HCT116 (cell line): Measurements from ENCODE around the gene NGEF. TPM values are rescaled to one million over a fixed set of nuclear protein-coding genes. Genes with fewer than 3 reads are reported as not detected.

Source experiments
- ATAC-seq: fragments of 200-7000 bp; cut with Tn5 transposase; 2 replicates; pipeline ENCODE4 v1.9.1; 2020; ENCODE audit warnings: mild to moderate bottlenecking, moderate library complexity
- BruUV-seq: library from RNA; stranded (reverse); fragments of 400-500 nt; replicated peaks from 2 replicates; lab custom pipeline; 2021; lab: Mats Ljungman, UMichigan
- CTCF ChIA-PET: fragments of 300-600 bp; sonication (Branson Sonifier 250); formaldehyde crosslinking; loops from one replicate; lab custom pipeline; 2021; ENCODE audit warnings: antibody characterized with exemption; lab: Charles Lee
- POLR2A ChIA-PET: fragments of 300-600, 350-600 bp; sonication (Branson Sonifier 250); formaldehyde crosslinking; loops from one replicate; lab custom pipeline; 2021; ENCODE audit warnings: antibody characterized with exemption; lab: Charles Lee
- RAD21 ChIA-PET, 2 experiments: fragments of 300-600 bp; sonication (Branson Sonifier 250); formaldehyde crosslinking; loops; one replicate each; lab custom pipeline; 2023; ENCODE audit warnings: low total read pairs in 2 of 2; ENCODE audit not compliant: uncharacterized antibody in 2 of 2, unreplicated experiment in 2 of 2, low non-redundant PET in 1 of 2; lab: Charles Lee
- DNase-seq: peaks from one replicate; pipeline ENCODE4 v3.0.0-alpha.2; 2010; ENCODE audit warnings: low read depth, low spot score
- H2AFZ ChIP-seq: fragments of 200-600 bp; shearing (Covaris generic), sonication (generic); 2 replicates; pipeline ENCODE4 v1.6.1; 2017; ENCODE audit warnings: low read depth, mixed run types, mixed read lengths, antibody characterized with exemption, low read length; ENCODE audit not compliant: poor library complexity, severe bottlenecking
- H3K27ac ChIP-seq: 2 replicates; pipeline ENCODE4 v1.5.1; 2012; ENCODE audit warnings: low read depth, low read length
- H3K27me3 ChIP-seq: fragments of 200-600 bp; sonication (generic); 2 replicates; pipeline ENCODE4 v1.6.1; 2016; ENCODE audit warnings: mixed run types, low read length, mixed read lengths; ENCODE audit not compliant: insufficient read depth
- H3K36me3 ChIP-seq, 2 experiments: fragments of 200-500 bp in 1 of 2; fragments of 200-600 bp in 1 of 2; sonication (Bioruptor generic) in 1 of 2; sonication (generic) in 1 of 2; 2 replicates each; pipeline versions ENCODE4 v1.5.1 to v1.6.1; 2014 to 2016; ENCODE audit warnings: low read length in 2 of 2, inconsistent platforms in 1 of 2, mixed read lengths in 1 of 2, mixed run types in 1 of 2; ENCODE audit not compliant: insufficient read depth in 2 of 2, control insufficient read depth in 1 of 2
- H3K4me1 ChIP-seq, 2 experiments: fragments of 200-600 bp in 1 of 2; sonication (generic) in 1 of 2; 2 replicates each; pipeline versions ENCODE4 v1.5.1 to v1.6.1; 2012 to 2017; ENCODE audit warnings: low read length in 2 of 2, inconsistent platforms in 1 of 2, mild to moderate bottlenecking in 1 of 2, mixed read lengths in 1 of 2, mixed run types in 1 of 2, moderate library complexity in 1 of 2; ENCODE audit not compliant: insufficient read depth in 2 of 2, control insufficient read depth in 1 of 2
- H3K4me2 ChIP-seq: fragments of 200-600 bp; sonication (generic); 2 replicates; pipeline ENCODE4 v1.6.1; 2017; ENCODE audit warnings: mixed run types, low read length, mixed read lengths
- H3K4me3 ChIP-seq, 2 experiments: fragments of 200-600 bp in 1 of 2; sonication (generic) in 1 of 2; replicated peaks in 1 of 2; 2 replicates each; pipeline ENCODE4 v1.5.1; 2011 to 2016; ENCODE audit warnings: low read length in 2 of 2, control low read depth in 1 of 2, low read depth in 1 of 2, mild to moderate bottlenecking in 1 of 2, mixed read lengths in 1 of 2, mixed run types in 1 of 2
- H3K79me2 ChIP-seq: fragments of 200-600 bp; sonication (generic); 2 replicates; pipeline ENCODE4 v1.6.1; 2017; ENCODE audit warnings: mild to moderate bottlenecking, mixed run types, low read length, moderate library complexity, mixed read lengths; ENCODE audit not compliant: insufficient read depth
- H3K9ac ChIP-seq: fragments of 200-600 bp; sonication (generic); 2 replicates; pipeline ENCODE4 v1.6.1; 2016; ENCODE audit warnings: low read length, mixed read lengths
- H3K9me2 ChIP-seq: fragments of 200-600 bp; sonication (generic), shearing (Covaris generic); 2 replicates; pipeline ENCODE4 v1.6.1; 2017; ENCODE audit warnings: mixed run types, mild to moderate bottlenecking, moderate library complexity; ENCODE audit not compliant: insufficient read depth
- H3K9me3 ChIP-seq, 2 experiments: fragments of 200-500 bp in 1 of 2; fragments of 200-600 bp in 1 of 2; sonication (Bioruptor generic) in 1 of 2; sonication (generic) in 1 of 2; 2 replicates each; pipeline ENCODE4 v1.6.1; 2014 to 2017; ENCODE audit warnings: low read length in 2 of 2, mixed read lengths in 2 of 2, inconsistent platforms in 1 of 2, low read depth in 1 of 2, mild to moderate bottlenecking in 1 of 2, mixed run types in 1 of 2, moderate library complexity in 1 of 2; ENCODE audit not compliant: control insufficient read depth in 1 of 2, insufficient read depth in 1 of 2
- H4K20me1 ChIP-seq: fragments of 200-600 bp; sonication (generic), shearing (Covaris generic); 2 replicates; pipeline ENCODE4 v1.6.1; 2017; ENCODE audit warnings: mixed run types, mild to moderate bottlenecking, moderate library complexity; ENCODE audit not compliant: insufficient read depth
- CBX3 ChIP-seq: IDR thresholded peaks from 2 replicates; pipeline ENCODE4 v1.6.1; 2012; ENCODE audit warnings: low read depth
- CEBPB ChIP-seq: IDR thresholded peaks from 2 replicates; pipeline ENCODE4 v1.6.1; 2012; ENCODE audit warnings: low read depth
- CTCF ChIP-seq, 3 experiments: fragments of 200-600 bp in 1 of 3; sonication (generic) in 1 of 3; IDR thresholded peaks in 2 of 3; conservative IDR thresholded peaks in 1 of 3; 2 replicates each; pipeline ENCODE4 v1.5.1; 2012 to 2017; ENCODE audit warnings: low read depth in 2 of 3, low read length in 2 of 3, antibody characterized with exemption in 1 of 3, borderline replicate concordance in 1 of 3, control low read depth in 1 of 3, mild to moderate bottlenecking in 1 of 3, mixed read lengths in 1 of 3, mixed run types in 1 of 3, moderate library complexity in 1 of 3; ENCODE audit not compliant: insufficient read depth in 1 of 3
- ELF1 ChIP-seq: IDR thresholded peaks from 2 replicates; pipeline ENCODE4 v1.6.1; 2012; ENCODE audit warnings: low read depth, borderline replicate concordance
- EZH2 ChIP-seq: fragments of 200-600 bp; sonication (generic); IDR thresholded peaks from 2 replicates; pipeline ENCODE4 v1.6.1; 2017; ENCODE audit warnings: antibody characterized with exemption, mixed run types
- EZH2phosphoT487 ChIP-seq: fragments of 200-600 bp; IDR thresholded peaks from 2 replicates; pipeline ENCODE4 v1.6.1; 2018; ENCODE audit warnings: antibody characterized with exemption, borderline replicate concordance
- FOSL1 ChIP-seq: IDR thresholded peaks from 2 replicates; pipeline ENCODE4 v1.6.1; 2012; ENCODE audit warnings: low read depth
- MAX ChIP-seq: IDR thresholded peaks from 2 replicates; pipeline ENCODE4 v1.6.1; 2012
- POLR2A ChIP-seq: IDR thresholded peaks from 2 replicates; pipeline ENCODE4 v1.7.0; 2011; ENCODE audit warnings: borderline replicate concordance; ENCODE audit not compliant: insufficient read depth, insufficient read length; ENCODE audit errors: extremely low read depth
- POLR2AphosphoS5 ChIP-seq: IDR thresholded peaks from 2 replicates; pipeline ENCODE4 v1.6.1; 2011; ENCODE audit warnings: mild to moderate bottlenecking, low read depth, low read length, moderate library complexity
- RAD21 ChIP-seq: IDR thresholded peaks from 2 replicates; pipeline ENCODE4 v1.6.1; 2012; ENCODE audit warnings: low read depth, mild to moderate bottlenecking
- SIN3A ChIP-seq: IDR thresholded peaks from 2 replicates; pipeline ENCODE4 v1.6.1; 2012; ENCODE audit warnings: low read depth
- SRF ChIP-seq: IDR thresholded peaks from 2 replicates; pipeline ENCODE4 v1.6.1; 2012; ENCODE audit warnings: low read depth
- TCF7L2 ChIP-seq: IDR thresholded peaks from 2 replicates; pipeline ENCODE4 v1.7.0; 2011; ENCODE audit warnings: borderline replicate concordance, inconsistent platforms; ENCODE audit not compliant: insufficient read depth, insufficient read length; ENCODE audit errors: extremely low read depth
- YY1 ChIP-seq: IDR thresholded peaks from 2 replicates; pipeline ENCODE4 v1.6.1; 2011; ENCODE audit warnings: low read length, low read depth, moderate library complexity, mild to moderate bottlenecking; ENCODE audit not compliant: insufficient replicate concordance; ENCODE audit errors: extremely low read depth
- ZBTB33 ChIP-seq: IDR thresholded peaks from 2 replicates; pipeline ENCODE4 v1.6.1; 2011; ENCODE audit warnings: mild to moderate bottlenecking, low read length, moderate library complexity; ENCODE audit not compliant: insufficient replicate concordance; ENCODE audit errors: extremely low read depth
- ZFX ChIP-seq: fragments of 450-650 bp; IDR thresholded peaks from 2 replicates; pipeline ENCODE4 v1.6.1; 2017
- ZNF274 ChIP-seq: fragments of 200-500 bp; sonication (Bioruptor generic); IDR thresholded peaks from 2 replicates; pipeline ENCODE4 v1.6.1; 2014; ENCODE audit warnings: mild to moderate bottlenecking, low read depth, low read length, inconsistent platforms
- intact Hi-C: fragments of 100-400 bp; cut with micrococcal nuclease; formaldehyde crosslinking; loops from 2 replicates; pipeline ENCODE4 v1.10.0; 2022
- total RNA-seq: library from RNA; stranded (reverse); gene quantifications from one replicate; pipeline ENCODE4 v1.2.1, GENCODE V29; 2021; ENCODE audit not compliant: unreplicated experiment
- TF ChIP-seq, protein P1 (sequence below): IDR thresholded peaks from 2 replicates; pipeline ENCODE4 v1.6.1; 2012; ENCODE audit warnings: low read depth

NGEF gene
- total RNA-seq, 1 experiment from 2014 or later, result 12.6 TPM

GRCh38 chr2:232892843-232893242 is 120.2 kb downstream of the NGEF start (continued):
- TF ChIP-seq ELF1, result no peak
- TF ChIP-seq ZNF274, result no peak
- TF ChIP-seq, all 23 proteins: peak for 0

DNA sequence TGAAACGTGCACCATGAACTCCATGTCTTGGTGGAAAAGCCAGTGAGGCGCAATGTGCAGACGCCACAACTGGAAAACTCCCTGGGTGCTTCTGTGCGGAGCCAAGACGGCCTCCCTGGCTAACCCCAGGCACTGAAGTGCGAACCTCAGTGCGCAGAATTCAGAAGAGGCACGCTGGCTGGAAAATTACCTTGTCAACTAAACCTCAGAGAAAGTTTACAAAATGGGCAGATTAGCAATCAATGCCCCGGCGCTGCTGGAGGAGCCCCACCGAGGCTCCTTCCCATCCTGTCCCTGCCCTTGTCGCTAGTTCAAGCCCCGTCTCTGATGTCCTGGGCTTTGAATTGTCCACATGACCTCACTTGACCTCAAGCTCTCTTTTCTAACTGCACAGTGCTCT is 120.8 kb downstream of the NGEF start:
- RAD21 ChIA-PET, result no interaction called here
- no peak overlapping the region for H2AFZ ChIP-seq
- H3K9me3 ChIP-seq, result no peaks in the 10 kb centered on the region
- H3K9ac ChIP-seq, result no peak overlapping the region
- no TSS peak for BruUV-seq
- no peak overlapping the region for H3K4me3 ChIP-seq
- CTCF ChIA-PET, result no interaction called here
- H3K79me2 ChIP-seq, result no peaks in the 10 kb centered on the region
- H3K27me3 ChIP-seq, result no peaks in the 10 kb centered on the region
- no peaks in the 10 kb centered on the region for H4K20me1 ChIP-seq
- intact Hi-C loops, result loop anchor here (5.0 kb wide), 1 partner anchor 95 kb away; no protein-coding TSS in a partner anchor
- H3K27ac ChIP-seq, result no peak overlapping the region
- H3K9me2 ChIP-seq, result no peaks in the 10 kb centered on the region
- H3K4me1 ChIP-seq, result peaks cover 15 to 39% of the 10 kb centered on the region in 2 experiments
- DNase-seq, result no peak
- POLR2A ChIA-PET, result interaction anchor here (1.2 kb wide), 1 partner anchor 10 kb away, joined by 5 read pairs; no protein-coding TSS in a partner anchor
- no peaks in the 10 kb centered on the region for H3K36me3 ChIP-seq
- H3K4me2 ChIP-seq, result no peak overlapping the region
- no peak for ATAC-seq
- TF ChIP-seq EZH2phosphoT487 (no peak), RAD21 (no peak), YY1 (no peak), CEBPB (no peak), SRF (no peak), CBX3 (no peak), ZFX (no peak), MAX (no peak), ZBTB33 (no peak), TCF7L2 (no peak), ZNF274 (no peak), POLR2AphosphoS5 (no peak), POLR2A (no peak), CTCF (IDR thresholded peaks at IDR 0.05 in 2 of 3, conservative IDR thresholded peaks at IDR 0.05 in 1 of 3; ENCODE audit: borderline replicate concordance in 1 of 3, insufficient read depth in 1 of 3, low read depth in 2 of 3, low read length in 2 of 3) (no peak), SIN3A (no peak), FOSL1 (no peak), ELF1 (no peak), EZH2 (no peak)
- TF ChIP-seq, protein P1, sequence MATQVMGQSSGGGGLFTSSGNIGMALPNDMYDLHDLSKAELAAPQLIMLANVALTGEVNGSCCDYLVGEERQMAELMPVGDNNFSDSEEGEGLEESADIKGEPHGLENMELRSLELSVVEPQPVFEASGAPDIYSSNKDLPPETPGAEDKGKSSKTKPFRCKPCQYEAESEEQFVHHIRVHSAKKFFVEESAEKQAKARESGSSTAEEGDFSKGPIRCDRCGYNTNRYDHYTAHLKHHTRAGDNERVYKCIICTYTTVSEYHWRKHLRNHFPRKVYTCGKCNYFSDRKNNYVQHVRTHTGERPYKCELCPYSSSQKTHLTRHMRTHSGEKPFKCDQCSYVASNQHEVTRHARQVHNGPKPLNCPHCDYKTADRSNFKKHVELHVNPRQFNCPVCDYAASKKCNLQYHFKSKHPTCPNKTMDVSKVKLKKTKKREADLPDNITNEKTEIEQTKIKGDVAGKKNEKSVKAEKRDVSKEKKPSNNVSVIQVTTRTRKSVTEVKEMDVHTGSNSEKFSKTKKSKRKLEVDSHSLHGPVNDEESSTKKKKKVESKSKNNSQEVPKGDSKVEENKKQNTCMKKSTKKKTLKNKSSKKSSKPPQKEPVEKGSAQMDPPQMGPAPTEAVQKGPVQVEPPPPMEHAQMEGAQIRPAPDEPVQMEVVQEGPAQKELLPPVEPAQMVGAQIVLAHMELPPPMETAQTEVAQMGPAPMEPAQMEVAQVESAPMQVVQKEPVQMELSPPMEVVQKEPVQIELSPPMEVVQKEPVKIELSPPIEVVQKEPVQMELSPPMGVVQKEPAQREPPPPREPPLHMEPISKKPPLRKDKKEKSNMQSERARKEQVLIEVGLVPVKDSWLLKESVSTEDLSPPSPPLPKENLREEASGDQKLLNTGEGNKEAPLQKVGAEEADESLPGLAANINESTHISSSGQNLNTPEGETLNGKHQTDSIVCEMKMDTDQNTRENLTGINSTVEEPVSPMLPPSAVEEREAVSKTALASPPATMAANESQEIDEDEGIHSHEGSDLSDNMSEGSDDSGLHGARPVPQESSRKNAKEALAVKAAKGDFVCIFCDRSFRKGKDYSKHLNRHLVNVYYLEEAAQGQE, result no peak
